ENCODE results near the gene ADAMTS9. TPM values are rescaled to one million over a fixed set of nuclear protein-coding genes. Genes with fewer than 3 reads are reported as not detected.

The ADAMTS9 gene
- total and polyA plus RNA-seq, 2 donors (not counting 3 experiments of a cell fraction or from before 2014, with no cell fraction given) = 6.5 to 23.9 TPM

DNA sequence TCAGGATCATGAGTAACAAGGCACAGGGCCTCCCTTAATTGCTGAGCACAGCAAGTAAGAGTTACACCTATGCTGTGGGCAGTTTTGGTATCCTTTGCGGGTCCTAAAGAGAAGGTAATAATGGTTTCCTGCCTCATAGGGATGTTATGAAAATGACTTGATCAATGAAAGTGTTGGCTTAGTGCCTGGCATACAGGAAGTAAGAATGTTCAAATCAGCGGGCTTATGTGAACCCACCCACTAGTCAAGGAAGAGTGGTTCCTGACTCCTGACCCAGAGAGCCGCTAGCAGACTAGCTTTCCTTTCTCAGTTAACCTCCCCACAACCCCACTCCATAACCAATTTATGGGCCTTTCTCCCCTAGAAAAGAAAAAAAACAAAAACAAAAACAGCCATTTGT is 5.2 kb upstream of the ADAMTS9 start:
- ChIA-PET CTCF (interaction anchor here (1.1 to 2.8 kb wide), 5 partner anchors 160 to 552 kb away, joined by 4 to 15 read pairs (median 5); no protein-coding TSS in a partner anchor), POLR2A (interaction anchor here (0.6 kb wide), 1 partner anchor 828 kb away, joined by 3 read pairs; no protein-coding TSS in a partner anchor)
- no peaks in the 10 kb centered on the region for H3K9me1 ChIP-seq (replicated peaks; ENCODE audit: control insufficient read depth, extremely low read depth, insufficient read depth, low read length)
- H3K9me3 ChIP-seq (replicated peaks; ENCODE audit: control insufficient read depth, insufficient read depth, low read length) = no peaks in the 10 kb centered on the region
- no peaks in the 10 kb centered on the region for H3K79me2 ChIP-seq (ENCODE audit: control insufficient read depth, insufficient read depth, low read length)
- H3K9ac ChIP-seq (replicated peaks; ENCODE audit: extremely low read depth, insufficient read depth, low read length) = no peak overlapping the region
- no peak overlapping the region for H3K4me3 ChIP-seq (replicated peaks in 1 of 3; ENCODE audit: insufficient read depth in 1 of 3, low read depth in 1 of 3, low read length in 3 of 3)
- no TSS peak for BruUV-seq (replicated peaks)
- H3K4me2 ChIP-seq (ENCODE audit: insufficient read depth, low read length) = peak overlapping the region; percentile 25
- H2AFZ ChIP-seq (ENCODE audit: low read depth, low read length) = peak overlapping the region; percentile 62
- TF ChIP-seq POLR2AphosphoS5 (IDR thresholded peaks at IDR 0.05; ENCODE audit: insufficient read depth, low read depth, low read length) (peak; percentile 39), GATA2 (IDR thresholded peaks at IDR 0.05; ENCODE audit: insufficient read depth, insufficient read length, low read depth, low read length) (no peak)
- no peak overlapping the region for H3K27ac ChIP-seq (ENCODE audit: insufficient read depth, low read depth, low read length)
- H3K36me3 ChIP-seq (ENCODE audit: control insufficient read depth in 2 of 2, extremely low read depth in 1 of 2, insufficient read depth in 2 of 2, low read length in 2 of 2) = no peaks in the 10 kb centered on the region
- dilution Hi-C loops (cut with MboI; ENCODE audit: extremely low pct_ligation_motif_present, low sequenced_read_pairs) (no loop called here), intact Hi-C loops (cut with micrococcal nuclease) (no loop called here)
- DNase-seq (ENCODE audit: low read depth, low spot score) = peak; percentile 83
- no peaks in the 10 kb centered on the region for H3K27me3 ChIP-seq (ENCODE audit: control insufficient read depth in 2 of 2, insufficient read depth in 2 of 2, low read length in 2 of 2)
- H4K20me1 ChIP-seq (replicated peaks; ENCODE audit: control insufficient read depth, extremely low read depth, insufficient read depth, low read length) = no peaks in the 10 kb centered on the region
- peak; percentile 92 for FAIRE-seq
- H3K4me1 ChIP-seq (ENCODE audit: control insufficient read depth, extremely low read depth, insufficient read depth, low read length) = peaks cover 20% of the 10 kb centered on the region

DNA sequence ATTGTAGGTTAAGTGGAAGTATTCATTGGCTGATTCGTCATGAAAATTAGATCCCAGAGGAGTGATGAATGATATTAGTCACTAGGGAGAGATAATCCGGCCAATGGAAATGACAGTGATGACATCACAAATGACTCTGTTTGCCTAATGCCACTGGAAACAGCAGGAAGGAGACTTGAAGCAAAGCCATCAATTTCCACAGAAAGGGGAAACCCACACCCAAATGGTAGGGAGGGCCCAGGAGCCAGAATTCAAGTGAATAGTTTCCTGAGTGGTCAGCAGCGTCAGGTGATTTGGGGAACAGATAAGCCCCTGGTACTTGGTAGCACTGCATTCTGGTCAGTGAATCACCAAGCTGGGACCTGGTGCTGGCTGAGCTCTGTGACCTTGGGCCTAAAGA is 3.3 kb upstream of the ADAMTS9 start:
- dilution Hi-C loops (cut with MboI; ENCODE audit: extremely low pct_ligation_motif_present, low sequenced_read_pairs) (no loop called here), intact Hi-C loops (cut with micrococcal nuclease) (no loop called here)
- Histone ChIP-seq H4K20me1 (replicated peaks; ENCODE audit: control insufficient read depth, extremely low read depth, insufficient read depth, low read length) (no peaks in the 10 kb centered on the region), H3K9me3 (replicated peaks; ENCODE audit: control insufficient read depth, insufficient read depth, low read length) (no peaks in the 10 kb centered on the region), H3K4me3 (replicated peaks in 1 of 3; ENCODE audit: insufficient read depth in 1 of 3, low read depth in 1 of 3, low read length in 3 of 3) (no peak overlapping the region), H3K9ac (replicated peaks; ENCODE audit: extremely low read depth, insufficient read depth, low read length) (no peak overlapping the region), H3K79me2 (ENCODE audit: control insufficient read depth, insufficient read depth, low read length) (peaks cover 2% of the 10 kb centered on the region), H3K36me3 (ENCODE audit: control insufficient read depth in 2 of 2, extremely low read depth in 1 of 2, insufficient read depth in 2 of 2, low read length in 2 of 2) (no peaks in the 10 kb centered on the region), H3K9me1 (replicated peaks; ENCODE audit: control insufficient read depth, extremely low read depth, insufficient read depth, low read length) (no peaks in the 10 kb centered on the region), H3K27ac (ENCODE audit: insufficient read depth, low read depth, low read length) (no peak overlapping the region), H3K27me3 (ENCODE audit: control insufficient read depth in 2 of 2, insufficient read depth in 2 of 2, low read length in 2 of 2) (no peaks in the 10 kb centered on the region), H3K4me2 (ENCODE audit: insufficient read depth, low read length) (no peak overlapping the region), H2AFZ (ENCODE audit: low read depth, low read length) (peak overlapping the region; percentile 2), H3K4me1 (ENCODE audit: control insufficient read depth, extremely low read depth, insufficient read depth, low read length) (peaks cover 26% of the 10 kb centered on the region)
- no peak for FAIRE-seq
- TF ChIP-seq JUN (IDR thresholded peaks at IDR 0.05; ENCODE audit: borderline replicate concordance, insufficient read depth, insufficient read length, low read depth) (peak; percentile 33), EZH2 (IDR thresholded peaks at IDR 0.05; ENCODE audit: borderline replicate concordance, low read depth, low read length, severe bottlenecking) (no peak), POLR2AphosphoS5 (IDR thresholded peaks at IDR 0.05; ENCODE audit: insufficient read depth, low read depth, low read length) (no peak), GATA2 (IDR thresholded peaks at IDR 0.05; ENCODE audit: insufficient read depth, insufficient read length, low read depth, low read length) (peak; percentile 79), MYC (IDR thresholded peaks at IDR 0.05; ENCODE audit: low read depth, low read length) (no peak), FOS (IDR thresholded peaks at IDR 0.05; ENCODE audit: borderline replicate concordance, insufficient read depth, low read length) (peak; percentile 17)
- TF ChIP-seq, protein P1, sequence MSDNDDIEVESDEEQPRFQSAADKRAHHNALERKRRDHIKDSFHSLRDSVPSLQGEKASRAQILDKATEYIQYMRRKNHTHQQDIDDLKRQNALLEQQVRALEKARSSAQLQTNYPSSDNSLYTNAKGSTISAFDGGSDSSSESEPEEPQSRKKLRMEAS (IDR thresholded peaks at IDR 0.05; ENCODE audit: insufficient read depth, insufficient read length) = no peak
- TF ChIP-seq, protein P2, sequence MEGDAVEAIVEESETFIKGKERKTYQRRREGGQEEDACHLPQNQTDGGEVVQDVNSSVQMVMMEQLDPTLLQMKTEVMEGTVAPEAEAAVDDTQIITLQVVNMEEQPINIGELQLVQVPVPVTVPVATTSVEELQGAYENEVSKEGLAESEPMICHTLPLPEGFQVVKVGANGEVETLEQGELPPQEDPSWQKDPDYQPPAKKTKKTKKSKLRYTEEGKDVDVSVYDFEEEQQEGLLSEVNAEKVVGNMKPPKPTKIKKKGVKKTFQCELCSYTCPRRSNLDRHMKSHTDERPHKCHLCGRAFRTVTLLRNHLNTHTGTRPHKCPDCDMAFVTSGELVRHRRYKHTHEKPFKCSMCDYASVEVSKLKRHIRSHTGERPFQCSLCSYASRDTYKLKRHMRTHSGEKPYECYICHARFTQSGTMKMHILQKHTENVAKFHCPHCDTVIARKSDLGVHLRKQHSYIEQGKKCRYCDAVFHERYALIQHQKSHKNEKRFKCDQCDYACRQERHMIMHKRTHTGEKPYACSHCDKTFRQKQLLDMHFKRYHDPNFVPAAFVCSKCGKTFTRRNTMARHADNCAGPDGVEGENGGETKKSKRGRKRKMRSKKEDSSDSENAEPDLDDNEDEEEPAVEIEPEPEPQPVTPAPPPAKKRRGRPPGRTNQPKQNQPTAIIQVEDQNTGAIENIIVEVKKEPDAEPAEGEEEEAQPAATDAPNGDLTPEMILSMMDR (IDR thresholded peaks at IDR 0.05; ENCODE audit: extremely low read depth in 1 of 2, insufficient read depth in 1 of 2, low read depth in 1 of 2, low read length in 2 of 2) = no peak
- POLR2A ChIA-PET = no interaction called here
- BruUV-seq (replicated peaks) = no TSS peak
- CTCF ChIA-PET = interaction anchor here (2.0 kb wide), 1 partner anchor 161 kb away, joined by 8 read pairs; no protein-coding TSS in a partner anchor
- peak; percentile 49 for DNase-seq (ENCODE audit: low read depth, low spot score)
